HG02759 (cell line): ENCODE results near the gene ASAP2.
"Not testable (repeated sequence)": the region's sequence is repeated elsewhere in the genome, so short reads cannot be mapped to it uniquely, and the experiment has no call there.

Experiments
- ATAC-seq: cut with Tn5 transposase; IDR thresholded peaks from one replicate; pipeline ENCODE4 v1.9.1; 2021; ENCODE audit warnings: mild to moderate bottlenecking, moderate library complexity; ENCODE audit not compliant: unreplicated experiment

The ASAP2 gene

DNA sequence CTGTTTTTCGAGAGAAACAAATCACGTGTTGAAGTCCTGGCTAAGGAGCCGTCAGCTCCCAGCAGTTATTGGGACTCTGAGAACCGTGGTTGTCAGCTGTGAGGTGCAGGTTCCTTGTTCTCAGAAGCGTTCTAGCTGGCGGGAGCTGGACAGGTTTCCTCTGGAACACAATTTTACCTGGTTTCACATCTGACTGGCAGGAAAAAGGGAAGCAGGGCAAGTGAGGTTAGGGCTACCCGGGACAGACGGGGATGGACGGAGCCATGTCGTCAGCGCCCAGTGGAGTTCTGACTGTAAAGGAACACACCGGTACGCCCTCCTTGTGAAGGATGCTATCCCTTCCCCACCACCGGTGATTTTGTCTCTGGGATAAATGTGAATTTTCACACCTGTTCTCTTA, 190.6 kb downstream of the ASAP2 start:
- no peak for ATAC-seq

DNA sequence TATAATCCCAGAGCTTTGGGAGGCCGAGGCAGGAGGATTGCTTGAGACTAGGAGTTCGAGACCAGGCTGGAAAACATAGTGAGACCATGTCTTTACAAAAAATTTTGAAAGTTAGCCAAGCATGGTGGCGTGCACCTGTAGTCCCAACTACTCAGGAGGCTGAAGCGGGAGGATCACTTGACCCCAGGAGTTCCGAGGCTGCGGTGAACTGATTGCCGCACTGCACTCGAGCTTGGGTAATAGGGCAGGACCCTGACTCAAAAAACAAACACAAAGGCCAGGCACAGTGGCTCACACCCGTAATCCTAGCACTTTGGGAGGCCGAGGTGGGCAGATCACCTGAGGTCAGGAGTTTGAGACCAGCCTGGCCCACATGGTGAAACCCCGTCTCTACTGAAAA, 191.6 kb downstream of the ASAP2 start:
- ATAC-seq = not testable (repeated sequence)

- no peak for ATAC-seq
These were observed 192.5 kb downstream of the ASAP2 start for GRCh38 chr2:9398881-9399780.

DNA sequence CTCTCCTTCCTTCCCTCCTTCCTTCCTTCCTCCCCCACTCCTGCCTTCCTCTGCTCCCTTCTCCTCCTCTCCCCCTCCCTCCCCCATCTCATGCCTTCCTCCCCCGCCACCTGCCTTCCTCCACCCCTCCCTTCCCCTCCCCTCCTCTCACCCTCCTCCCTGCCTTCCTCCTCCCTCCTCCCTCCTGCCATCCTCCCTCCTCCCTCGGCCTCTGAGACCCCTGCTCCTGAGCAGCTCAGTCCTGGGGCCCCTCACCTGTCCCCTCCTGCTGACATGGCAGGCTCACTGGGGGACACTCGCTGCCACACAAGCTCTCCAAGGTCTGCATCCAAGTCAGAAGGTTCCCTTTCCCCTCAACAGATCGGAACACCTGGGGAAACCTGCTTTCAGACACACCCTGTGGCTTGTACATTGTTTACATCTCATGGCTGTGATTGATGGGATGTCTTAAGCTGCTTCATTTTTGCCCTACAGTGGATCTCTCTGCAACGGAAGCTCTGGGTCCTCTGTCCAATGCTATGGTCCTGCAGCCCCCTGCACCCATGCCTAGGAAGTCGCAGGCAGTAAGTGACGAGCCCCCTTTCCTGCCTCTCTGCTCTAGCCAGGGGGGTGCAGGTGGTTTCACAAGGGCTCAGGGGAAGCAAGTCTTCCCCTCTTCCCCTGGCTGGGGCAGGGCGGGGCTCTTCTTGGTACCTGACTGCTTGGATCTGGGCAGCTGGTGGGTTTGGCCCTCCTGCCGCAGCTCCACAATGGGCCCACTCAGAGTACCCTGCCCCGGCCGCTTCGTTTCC, 193.9 kb downstream of the ASAP2 start:
- ATAC-seq = no peak

GRCh38 chr2:9401059-9401547, 194.5 kb downstream of the ASAP2 start:
- ATAC-seq = no peak

DNA sequence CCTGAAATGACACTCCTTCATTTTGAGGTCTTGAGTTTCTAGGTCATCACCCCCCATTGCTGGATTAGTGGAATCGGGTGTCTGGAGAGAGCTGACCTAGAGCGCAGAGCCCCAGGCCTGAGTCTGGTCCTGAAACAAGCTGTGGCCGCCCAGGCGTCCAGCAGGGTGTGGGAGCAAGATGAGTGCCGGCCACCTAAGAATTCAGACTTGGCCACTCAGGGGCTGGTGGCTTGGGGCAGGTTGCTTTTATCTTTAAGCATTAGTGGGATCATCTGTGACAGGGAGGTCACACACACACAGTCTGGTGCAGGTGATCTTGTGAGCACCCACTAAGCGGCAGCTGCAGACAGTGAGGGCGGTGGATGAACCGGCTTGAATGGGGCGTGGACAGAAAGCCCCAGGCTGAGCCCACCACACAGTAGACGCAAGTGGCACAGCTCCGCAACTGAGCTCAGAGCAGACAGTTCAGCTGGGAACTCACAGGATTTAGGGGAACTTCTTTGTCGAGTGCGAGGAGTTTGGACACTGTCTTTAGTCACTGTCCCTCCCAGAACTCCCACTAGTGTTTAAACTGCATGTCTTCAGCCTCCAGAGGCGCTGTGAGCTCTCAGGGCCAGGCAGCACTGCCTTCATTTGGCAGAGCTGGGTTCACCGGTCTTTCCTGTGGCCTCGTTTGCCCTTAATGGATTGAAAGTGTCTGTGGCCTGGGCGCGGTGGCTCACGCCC, 195.2 kb downstream of the ASAP2 start:
- no peak for ATAC-seq

GRCh38 chr2:9403924-9404323, 197.3 kb downstream of the ASAP2 start:
- ATAC-seq = no peak

- no peak for ATAC-seq
These were observed 197.8 kb downstream of the ASAP2 start for GRCh38 chr2:9404451-9404850.

DNA sequence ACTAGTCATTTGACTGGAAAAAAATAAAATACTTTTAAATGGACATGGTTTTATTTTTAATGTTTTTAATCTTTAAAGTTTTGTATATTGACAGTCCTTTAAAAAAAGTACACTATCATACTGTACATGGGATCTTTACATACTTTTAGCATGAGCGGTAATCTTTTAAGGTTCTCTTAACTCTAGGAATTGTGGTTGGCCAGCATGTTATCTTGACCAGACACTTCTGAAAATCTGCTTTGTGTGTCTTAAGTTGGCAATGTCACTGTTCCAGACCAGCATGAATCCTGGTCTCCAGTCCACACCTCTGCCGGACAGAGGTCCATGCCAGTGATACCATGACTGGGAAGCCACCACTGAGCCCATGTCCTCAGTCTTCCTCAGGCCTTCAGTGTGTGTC, 199.0 kb downstream of the ASAP2 start:
- no peak for ATAC-seq

DNA sequence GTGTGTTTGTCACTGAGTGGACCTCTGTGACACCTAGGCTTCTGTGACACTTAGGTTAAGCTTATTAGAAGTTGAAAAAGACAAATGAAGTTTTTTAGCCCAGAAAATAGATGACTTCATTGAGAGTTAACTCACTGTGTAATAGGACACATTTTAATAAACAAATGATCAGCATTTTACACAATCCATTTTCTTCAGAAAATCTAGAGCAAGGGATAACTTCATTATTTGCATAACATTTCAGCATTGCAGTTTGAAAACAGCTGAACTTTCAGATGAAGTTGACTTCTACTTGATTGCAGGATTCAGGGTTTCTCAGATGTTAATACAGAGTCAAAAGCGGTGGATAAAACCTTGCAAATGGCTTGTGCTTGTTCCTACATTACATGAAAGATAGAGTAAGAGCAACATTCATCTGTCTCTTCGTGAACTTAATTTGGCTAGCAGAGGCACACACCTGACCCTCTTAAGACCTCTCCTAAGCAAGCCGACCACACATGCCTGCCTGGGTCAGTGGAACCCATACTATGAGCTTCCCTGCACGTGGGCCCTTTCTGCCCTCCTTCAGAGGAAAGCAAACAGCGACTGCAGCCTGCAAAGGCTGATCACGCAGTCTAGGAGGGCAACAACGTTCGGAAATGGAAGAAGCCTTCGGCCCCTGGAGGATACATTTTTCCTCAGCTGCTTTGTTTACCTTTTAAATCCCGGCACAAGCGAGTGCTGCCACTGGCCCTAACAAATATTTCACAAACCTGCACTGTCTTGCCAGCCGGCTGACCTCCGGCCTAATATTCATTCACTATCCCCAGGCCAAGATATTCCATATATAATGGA, 200.1 kb downstream of the ASAP2 start:
- ATAC-seq = no peak

DNA sequence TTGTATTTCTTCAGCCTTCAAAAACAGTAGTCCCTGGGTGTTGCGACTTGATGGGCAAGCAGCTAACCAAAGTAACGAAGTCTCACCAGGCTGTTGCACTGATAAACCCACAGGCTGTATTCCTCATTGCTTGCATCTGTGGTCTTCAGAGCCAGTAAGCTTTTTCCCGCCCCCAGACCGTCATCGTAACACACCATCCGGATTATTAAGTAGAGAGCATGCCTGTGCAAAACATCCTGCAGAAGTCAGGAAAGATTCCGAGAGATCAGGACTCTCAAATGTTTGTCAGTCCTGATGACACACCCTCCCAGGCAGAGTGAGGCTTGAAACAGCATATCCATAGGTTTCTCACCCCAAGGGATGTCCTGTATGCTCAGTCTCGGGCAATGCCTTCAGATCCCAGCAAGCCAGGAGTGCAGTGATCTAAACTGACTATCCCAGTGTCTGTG, 200.8 kb downstream of the ASAP2 start:
- ATAC-seq = no peak

DNA sequence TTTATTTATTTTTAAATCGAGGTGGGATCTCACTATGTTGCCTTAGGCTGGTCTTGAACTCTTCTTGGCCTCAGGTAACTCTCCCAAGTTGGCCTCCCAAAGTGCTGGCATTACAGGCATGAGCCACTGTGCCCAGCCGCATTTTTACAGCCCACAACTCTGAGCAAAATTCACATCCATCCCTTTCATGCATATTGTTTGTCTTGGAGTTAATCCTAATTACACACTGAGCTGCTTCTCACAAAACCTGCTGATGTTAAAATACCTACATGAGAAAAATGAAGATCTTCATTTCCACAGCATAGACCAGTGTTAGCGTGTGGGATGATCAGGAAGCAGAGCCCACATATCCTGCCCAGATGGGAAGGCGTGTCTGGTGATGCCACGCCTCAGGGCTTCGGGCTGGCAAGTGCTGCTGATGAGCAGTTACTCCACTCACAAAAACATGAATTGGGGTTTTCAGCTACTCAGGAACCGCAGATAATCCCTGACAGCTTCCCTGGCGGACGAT, 202.1 kb downstream of the ASAP2 start:
- no peak for ATAC-seq

- peak; percentile 99 for ATAC-seq
These were observed 203.5 kb downstream of the ASAP2 start for GRCh38 chr2:9410108-9410507.

DNA sequence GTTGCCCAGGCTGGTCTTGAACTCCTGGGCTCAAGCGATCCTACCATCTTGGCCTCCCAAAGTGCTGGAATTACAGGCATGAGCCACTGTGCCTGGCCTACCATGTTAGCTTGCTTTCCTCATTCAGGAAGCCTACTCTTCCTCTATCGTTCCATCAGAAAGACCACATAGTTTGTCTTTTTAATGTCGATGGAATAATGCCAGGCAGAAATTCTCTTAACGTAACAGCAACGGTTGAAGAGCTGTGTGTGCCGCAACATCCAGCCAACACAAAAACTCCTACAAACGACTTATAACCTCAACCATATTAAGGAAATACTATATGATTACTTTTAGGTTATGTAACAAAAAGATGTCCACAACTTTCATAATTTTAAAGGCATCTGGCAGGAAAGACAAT, 206.2 kb downstream of the ASAP2 start:
- ATAC-seq = no peak

GRCh38 chr2:9415516-9416169, 209.0 kb downstream of the ASAP2 start:
- ATAC-seq = no peak

DNA sequence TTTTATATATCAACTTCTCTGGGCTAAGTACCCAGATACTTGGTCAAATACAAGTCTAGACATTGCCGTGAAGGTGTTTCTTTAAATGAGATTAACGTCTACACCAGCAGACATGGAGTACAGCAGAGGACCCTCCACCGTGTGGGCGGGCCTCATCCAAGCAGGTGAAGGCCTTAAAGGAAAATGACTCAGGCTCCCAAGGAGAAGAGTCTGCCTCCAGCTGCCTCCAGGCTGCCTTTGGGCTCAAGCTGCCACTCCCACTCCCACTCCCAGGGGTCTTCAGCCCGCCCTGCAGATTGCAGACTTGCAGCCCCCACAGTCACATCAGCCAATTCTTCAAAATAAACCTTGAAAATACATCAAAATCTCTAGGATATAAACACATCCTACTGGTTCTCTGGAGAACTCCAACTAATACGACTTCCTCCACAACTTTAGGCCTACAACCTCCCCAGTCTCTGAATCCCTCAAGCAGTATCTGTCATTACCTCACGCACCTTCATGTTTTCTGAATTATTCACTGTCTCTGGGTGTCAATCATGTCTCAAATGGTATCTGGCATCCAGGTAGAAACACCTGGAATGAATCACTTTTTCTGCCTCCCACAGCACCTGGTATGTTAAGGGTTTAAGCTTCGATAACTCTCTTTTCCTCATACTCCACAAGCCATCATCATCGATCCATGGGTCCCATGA, 209.8 kb downstream of the ASAP2 start:
- no peak for ATAC-seq

DNA sequence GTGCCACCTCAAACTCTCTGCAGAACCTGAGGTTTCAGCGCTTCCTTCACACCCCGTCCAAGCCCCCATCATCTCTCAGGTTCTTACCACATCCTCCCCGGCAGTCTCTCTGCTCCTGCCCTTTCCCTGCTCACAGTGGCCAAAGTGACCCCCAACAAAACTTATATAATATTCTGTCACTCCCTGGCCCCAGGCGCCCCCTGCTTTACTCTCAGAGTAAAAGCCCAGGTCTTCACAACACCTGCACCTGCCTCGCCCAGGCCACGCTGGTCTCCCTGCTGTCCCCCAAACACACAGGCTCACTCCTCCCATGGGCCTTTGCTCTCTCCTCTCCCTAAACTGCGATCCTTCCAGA, 210.3 kb downstream of the ASAP2 start:
- ATAC-seq = no peak

DNA sequence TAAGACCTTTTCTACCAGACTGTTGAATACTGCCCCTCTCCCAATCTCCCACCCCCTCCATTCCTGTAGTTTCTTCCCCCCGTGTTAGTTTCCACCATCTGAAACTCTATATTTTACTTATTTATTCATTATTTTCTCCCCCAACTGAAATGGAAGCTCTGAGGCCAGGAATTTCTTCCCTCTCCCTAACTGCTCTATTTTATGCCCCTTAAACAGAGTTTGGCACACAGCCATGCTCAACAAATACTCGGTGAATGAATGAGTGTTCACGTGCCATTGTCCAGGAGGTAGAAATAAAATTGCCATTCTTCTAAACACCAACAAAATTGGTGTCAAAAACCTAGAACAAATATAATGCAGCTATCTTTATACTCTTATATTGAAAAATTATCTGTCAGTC, 211.1 kb downstream of the ASAP2 start:
- ATAC-seq = no peak

DNA sequence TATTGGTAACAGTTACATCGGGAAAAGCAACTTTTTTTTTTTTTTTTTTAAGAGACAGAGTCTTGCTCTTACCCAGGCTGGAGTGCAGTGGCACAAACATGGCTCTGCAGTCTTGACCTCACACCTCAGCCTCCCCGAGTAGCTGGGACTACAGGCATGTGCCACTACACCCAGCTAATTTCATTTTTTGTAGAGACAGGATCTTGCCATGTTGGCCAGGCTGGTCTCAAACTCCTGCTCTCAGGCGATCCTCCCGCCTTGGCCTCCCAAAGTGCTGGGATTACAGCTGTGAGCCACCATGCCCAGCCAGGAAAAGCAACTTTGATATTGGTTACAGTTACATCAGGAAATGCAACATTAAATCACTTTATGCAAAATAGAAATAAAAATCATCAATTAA, 212.1 kb downstream of the ASAP2 start:
- no peak for ATAC-seq
